Ammon's horn (tissue), 1 donor: ENCODE data around the gene GSG1L.

Source experiments
- DNase-seq: peaks from one replicate; pipeline ENCODE4 v3.0.0-alpha.2; 2016; ENCODE audit warnings: low spot score

The GSG1L gene

DNA sequence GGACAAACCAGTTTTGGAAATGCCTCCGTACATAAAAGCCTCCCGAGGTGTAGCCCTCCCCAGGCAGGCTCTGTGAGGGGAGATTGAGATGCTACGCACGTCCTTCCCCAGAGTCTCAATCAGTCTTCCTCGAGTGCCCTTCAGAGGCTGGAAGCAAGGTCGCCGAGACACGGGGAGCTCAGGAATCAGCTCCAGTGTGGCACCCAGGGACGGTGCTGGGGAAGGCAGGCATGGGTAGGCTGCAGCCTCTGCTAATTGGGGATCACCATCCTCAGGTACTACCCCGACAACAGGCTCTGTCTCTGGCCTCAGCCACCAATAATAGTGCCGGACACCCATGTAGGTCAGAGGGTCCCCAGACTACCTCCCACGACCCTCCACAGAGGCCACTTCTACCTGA lies 28.1 kb upstream of the GSG1L start:
- no peak for DNase-seq

DNA sequence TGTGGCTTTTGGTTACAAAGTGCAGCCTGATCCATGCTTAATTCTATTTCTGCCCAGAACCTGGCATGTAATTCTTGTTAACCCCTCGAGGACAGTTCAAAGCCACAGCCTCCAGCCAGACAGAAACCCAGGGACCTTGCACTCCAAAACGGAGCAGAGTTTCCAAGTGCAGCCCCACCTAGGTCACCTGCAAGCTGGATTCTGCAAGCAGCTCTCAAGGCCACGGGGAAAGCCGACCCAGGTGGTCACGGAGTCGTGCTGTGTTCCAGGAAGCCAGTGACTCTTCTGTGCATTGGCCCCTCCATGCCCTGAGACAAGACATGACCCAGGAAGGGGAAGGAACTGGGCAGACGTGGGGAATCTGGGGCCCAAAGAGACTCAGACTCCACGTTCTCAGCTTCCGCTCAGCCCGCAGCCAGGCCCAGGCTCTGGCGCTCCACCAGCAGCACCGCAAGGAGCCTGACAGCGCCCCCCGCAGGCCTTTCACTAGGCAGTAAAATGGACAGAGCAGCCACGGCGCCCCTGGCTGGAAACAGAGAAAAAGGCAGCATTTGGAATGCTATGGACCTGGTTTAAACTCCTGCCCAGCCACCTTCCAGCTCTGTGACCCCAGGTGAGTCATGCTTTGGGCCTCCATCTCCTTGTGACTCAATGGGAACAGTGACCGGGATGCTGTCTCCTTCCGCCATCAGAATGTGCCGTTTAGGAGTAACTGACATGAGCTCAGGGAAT lies 27.3 kb upstream of the GSG1L start:
- no peak for DNase-seq

DNA sequence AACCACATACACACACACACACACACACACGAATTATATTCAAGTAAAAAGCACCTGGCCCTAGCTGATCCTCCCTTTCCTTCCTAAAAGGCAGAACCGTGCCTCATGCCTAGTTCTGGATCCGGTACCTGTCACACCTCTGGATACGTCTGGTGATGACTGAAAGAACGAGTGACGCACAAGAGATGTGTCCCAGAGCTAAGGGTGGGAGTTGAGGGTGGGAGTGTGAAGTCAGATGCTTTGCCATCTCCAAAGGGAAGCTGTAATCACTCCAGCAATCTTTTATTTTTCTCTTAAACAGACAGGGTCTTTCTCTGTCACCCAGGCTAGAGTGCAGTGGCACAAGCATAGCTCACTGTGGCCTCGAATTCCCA lies 26.5 kb upstream of the GSG1L start:
- DNase-seq = no peak

DNA sequence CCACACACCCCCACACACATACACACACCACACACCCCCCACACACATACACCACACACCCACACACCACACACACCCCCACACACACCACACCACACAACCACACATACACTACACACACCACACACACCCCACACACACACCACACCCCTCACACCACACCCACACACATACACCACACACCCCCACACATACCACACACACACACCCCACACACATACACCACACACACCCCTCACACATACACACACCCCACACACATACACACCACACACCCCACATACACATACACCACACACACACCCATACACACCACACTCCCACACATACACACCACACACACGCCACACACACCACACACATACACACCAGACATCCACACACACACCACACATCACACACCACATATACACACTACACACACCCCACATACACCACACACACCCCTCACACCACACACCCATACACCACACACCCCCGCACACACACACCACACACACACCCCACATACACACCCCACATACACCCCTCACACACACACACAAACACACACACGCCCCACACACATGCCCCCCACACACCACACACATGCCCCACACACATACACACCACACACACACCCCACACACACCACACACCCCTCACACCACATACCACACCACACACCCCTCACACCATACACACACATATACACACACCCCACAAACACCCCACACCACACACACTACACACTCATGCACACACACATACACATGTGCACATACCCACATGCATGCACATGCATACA lies 25.9 kb upstream of the GSG1L start:
- DNase-seq = no peak

DNA sequence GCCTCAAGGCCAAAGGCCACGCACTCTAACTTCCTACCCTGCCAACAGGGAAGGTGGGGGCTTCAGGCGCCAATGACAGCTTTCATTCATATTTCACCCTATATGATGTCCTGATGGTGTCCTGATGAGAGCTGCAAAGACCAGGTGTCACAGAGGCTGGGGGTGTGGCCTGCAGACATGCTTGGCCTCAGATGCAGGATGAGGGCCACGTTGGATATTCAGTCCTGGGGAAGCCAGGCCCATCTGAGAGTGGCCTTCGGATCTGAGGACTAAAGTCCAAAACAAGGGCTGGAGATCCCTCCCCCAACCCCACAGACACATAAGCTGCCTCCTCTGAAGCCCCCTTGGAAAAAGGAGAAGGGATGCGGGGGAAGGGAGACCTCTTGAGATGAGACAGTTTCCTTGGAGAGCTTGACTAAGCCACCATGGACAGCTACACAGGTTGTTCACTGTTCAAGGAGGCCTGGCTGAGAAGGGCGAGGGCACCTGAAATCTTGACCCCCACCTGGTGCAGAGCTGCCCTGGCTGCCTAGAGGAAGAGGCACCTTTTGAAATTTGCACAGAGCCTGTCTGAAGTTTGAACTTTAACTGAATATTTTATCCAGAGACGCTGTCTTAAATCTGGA lies 24.3 kb upstream of the GSG1L start:
- no peak for DNase-seq

DNA sequence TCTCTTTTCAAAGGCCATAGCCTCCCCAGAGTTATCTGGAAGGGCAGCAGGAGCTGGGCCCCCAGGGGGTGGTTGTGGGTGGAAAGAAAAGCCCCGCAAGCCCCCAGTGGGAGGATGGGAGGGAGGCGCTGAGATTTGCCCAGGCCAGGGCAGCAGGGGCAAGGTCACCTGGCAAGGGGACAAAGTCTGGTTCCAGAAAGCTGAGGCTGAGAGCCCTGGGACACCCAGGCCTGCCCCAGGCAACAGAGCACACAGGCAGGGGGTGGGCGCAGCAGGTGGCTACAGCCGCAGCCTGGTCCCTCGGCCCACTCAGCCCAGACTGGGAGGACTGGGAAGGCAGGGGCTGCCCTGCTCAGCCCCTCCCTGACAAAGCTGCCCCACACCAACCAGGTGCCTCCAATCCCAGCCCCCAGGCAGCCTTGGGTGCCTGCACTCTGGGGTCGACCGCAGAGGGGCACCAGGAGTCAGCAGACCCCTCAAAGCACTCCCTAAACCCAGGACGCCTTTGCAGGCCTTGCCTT lies 23.7 kb upstream of the GSG1L start:
- DNase-seq = no peak

DNA sequence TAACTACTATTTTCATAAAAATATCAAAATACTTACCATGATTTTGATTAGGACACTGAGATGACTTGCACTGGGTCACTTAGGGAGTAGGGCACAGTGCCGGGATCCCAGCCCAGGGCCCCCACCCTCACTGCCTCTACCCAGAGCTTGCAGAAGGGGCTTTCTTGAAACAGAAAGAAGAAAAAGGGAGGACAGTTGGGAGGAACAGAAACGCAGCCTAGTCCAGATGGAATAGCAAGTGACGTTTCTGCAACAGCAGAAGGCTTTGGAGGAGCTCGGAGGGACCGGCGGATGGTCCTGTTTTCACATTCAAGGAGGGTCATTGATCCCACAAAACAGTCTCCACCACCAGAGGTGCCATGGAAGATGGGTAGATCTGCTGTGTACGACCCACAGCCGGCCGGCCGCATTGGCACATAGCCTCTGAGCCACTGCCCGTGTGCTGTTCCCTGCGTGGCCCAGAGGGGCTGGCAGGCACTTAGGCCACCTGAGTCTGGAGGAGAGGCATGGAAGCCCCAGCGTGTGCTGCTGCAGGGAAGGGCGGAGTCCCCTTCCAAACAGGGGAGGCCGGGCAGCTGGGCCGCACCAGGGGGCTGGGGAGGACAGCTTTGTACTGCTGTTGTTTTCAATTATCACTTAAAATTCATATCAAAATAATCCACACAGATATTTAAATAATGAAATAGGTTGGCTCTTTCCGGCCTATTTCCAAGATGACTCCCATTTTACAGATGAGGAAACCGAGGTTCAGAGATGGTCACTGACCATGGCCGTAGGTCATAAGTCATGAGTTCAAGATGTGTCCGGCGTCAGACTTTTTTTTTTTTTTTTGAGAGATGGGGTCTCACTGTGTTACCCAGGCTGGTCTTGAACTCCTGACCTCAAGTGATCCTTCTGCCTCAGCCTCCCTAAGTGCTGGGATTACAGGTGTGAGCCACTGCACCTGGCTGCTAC lies 22.9 kb upstream of the GSG1L start:
- no peak for DNase-seq

DNA sequence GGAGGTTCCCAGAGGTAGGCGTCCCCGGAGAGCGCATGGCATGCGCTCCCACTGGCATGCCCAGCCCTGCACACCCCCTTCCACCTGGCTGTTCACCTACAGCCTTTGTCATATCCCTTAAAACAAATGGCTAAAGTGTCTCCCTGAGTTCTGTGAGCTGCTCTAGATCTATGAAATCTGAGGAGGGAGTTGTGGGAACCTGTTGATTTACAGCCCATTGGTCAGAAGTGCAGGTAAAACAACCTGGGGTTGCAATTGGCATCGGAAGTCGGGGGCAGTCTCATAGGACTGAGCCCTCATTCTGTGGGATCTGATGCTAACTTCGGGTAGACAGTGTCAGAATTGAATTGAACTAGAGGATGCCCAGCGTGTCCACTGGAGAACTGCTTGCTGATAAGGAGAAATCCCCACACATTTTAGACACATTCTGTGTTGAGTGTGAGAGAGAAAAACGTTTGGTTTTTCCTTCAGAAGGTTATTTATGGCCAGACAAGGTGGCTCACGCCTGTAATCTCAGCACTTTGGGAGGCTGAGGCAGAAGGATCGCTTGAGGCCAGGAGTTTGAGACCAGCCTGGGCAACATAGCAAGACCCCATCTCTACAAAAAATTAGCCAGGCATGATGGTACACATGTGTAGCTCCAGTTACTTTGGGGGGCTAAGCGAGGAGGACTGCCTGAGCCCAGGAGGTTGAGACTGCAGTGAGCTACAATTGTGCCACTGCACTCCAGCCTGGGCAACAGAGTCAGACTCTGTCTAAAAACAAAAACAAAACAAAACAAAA lies 22.1 kb upstream of the GSG1L start:
- no peak for DNase-seq

DNA sequence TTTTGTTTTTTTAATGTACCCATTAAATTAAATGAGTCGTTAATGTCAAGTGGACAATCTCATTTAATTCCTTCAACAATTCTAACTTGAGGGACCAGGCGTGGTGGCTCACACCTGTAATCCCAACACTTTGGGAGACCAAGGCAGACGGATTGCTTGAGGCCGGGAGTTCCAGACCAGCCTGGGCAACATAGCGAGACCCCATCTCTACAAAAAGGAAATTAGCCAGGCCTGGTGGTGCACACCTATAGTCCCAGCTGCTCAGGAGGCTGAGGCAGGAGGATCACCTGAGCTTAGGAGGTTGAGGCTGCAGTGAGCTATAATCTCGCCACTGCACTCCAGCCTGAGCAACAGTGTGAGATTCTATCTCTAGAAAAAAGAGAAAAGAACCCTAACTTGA lies 20.7 kb upstream of the GSG1L start:
- no peak for DNase-seq

DNA sequence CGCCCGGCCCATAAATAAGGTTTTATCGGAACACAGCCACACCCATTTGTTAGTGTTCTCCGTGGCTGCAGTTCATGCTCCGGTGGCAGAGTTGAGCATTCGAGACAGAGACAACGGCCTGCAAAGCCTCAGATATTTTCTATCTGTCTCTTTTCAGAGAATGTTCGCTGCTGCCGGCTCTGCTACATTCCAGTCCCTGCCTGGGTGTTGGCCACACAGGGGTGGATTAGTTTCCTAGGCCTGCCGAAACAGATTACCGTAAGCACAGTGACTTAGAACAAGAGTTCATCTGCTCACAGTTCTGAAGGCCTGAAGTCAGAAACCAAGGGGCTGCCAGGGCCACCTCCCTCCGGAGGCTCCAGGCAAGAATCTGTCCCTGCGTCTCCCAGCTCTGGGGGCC lies 19.1 kb upstream of the GSG1L start:
- no peak for DNase-seq

DNA sequence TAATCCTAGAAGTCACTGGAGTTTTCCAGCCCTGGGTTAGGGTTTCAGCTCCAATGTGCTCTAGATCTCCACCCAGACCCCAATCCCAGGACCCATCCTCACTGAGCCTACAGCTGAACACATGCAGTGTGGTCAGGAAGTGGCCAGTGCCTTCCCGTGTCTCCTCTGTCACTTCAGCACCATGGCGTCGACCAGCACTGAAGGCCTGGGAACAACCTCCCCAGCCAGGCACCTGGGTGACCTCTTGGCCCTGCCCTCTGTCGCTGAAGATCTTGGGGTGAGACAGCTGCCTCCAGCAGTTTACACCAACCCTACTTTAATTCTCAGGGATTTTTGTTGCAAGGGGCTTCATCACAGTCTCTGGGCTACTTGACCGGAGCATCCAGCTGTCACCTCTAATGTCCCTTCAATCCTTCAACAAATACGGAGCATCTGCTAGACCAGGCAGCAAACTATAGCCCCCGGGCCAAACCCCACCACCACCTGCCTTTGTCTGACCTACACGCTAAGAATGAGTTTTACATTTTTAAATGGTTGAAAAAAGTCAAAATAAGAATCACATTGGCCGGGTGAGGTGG lies 18.0 kb upstream of the GSG1L start:
- DNase-seq = no peak

DNA sequence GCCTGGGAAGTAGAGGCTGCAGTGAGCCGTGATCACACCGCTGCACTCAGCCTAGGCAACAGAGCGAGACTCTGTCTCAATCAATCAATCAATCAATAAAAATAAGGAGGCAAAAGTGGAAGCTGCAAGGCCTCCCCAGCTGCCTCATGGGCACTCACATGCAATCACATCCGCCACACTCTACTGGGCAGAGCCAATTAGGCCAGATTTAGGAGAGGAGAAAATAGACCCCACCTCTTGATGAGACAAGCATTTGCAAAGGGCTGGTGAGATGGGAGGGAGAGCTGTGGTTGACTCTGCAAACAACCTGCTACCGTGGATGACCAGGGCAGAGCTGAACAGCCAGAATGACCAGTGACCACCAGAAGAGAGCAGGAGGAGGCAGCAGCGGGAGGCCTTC lies 14.7 kb upstream of the GSG1L start:
- DNase-seq = no peak

DNA sequence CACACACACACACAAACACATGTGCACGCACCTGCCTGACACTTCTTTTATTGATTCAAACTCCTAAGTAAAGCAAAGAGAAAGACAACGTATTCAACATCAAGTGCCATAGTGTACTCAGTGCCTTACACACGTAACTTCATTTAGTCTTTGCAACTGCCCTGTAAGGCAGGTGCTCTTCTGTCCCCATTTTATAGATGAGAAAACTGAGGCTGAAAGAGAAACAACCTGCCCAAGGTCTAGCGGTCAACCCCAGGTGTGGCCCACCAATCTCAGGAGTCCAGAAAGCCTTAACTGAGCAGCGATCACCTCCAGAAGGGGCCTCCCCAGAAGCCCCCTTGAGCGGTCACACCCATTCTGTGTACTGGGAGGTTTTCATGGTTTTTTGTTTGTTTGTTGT lies 10.3 kb upstream of the GSG1L start:
- DNase-seq = no peak

DNA sequence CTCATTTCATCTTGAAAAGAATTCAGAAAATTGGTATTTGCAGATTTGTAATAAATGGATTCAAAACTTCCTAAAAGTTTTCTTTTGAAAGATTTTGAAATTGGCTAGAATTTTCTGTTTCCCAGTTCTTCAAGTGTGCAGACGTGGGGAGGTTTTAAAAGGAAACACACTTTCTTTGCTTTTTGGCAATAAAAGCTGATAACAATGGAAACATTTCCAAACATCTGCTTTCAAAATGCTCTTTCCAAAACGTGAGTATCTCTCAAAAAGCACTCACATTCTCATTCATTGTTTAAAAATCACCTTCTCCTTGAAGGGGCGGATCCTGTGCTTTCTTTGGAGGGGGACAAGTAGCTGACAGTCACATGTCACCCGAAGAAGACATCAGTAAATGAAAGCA lies 8.6 kb upstream of the GSG1L start:
- no peak for DNase-seq

DNA sequence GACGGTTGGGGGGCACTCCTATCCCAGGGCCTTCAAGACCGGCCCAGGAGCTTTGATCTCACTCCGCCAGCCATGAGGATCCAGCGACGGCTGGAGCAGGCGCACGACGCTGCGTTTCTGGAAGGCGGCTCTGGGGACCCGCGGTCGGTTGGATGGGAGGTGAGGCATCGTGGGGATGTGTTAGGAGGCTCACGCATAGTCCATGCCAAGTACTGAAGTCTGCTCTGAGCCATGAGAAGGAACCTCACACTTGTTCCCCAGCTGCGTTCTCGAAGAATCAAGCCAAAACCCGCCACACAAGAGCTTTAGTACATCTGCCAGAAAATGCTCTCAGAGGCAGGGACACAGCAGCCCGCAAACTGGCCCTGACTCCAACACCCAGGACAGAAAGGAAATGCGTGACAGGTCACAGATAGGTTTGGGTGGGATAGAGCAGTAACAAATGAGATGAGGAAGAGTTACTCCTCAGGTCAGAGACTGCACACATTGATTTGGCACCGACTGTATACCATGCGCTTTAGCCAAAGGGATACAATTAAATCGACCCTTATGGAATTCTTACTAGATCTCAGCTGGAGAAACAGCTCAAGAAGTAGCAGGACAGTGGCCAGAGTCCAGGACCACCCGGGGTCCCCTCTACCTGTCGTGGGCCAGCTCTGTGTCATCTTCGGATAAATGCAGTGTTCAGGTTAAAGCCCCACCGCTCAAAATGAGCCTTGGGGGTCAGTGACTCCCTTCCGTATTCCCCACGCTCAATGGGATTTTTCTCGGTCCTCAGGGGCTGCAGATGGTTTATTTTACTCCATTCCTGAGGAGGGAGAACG lies 6.7 kb upstream of the GSG1L start:
- DNase-seq = no peak

DNA sequence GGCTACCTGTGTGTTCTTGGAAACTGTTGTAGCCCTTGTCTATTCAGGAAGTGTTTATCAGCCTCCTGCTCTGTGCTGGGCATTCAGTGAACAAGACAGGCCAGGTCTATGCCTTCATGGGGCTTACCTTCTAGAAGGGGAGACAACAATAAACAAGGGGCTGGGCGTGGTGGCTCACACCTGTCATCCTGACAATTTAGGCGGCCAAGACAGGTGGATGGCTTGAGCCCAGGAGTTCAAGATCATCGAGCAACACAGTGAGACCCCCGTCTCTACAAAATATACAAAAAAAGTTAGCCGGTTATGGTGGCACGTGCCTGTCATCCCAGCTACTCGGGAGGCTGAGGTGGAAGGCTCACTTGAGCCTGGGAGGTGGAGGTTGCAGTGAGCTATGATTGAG lies 5.5 kb upstream of the GSG1L start:
- DNase-seq = no peak

DNA sequence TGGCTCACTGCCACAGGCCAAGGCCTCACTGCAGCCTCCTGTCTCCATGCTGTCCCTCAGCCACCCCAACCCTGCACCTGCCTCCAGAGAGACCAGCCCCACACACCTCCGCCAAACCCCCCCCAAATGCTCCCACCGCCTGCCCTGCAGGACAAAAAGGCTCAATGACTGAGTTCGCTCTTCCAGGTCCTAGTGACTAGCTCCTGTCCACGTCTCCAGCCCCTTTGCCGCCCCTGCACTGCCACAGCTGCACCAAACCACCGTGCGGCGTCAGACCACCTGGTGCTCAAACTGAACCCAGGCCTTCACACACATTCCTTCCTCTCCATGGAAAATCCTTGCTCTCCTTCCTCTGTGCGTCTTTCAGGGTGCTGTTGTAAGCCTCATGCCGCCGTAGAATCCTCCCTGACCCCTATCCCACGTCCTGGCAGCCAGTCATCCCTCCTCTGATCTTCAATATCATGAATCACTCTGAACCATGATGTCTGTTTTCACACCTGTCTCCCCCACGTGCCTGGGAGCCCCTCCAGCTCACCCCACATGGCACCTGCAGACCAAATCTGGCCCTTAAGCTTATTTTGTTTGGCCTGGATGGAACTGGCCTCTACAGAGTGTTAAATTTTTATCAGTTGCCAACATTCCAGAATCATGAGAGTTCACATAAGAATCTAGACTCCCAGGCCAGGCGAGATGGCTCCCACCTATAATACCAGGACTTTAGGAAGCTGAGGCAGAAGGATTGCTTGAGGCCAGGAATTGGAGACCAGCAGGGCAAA lies 4.3 kb upstream of the GSG1L start:
- DNase-seq = no peak

DNA sequence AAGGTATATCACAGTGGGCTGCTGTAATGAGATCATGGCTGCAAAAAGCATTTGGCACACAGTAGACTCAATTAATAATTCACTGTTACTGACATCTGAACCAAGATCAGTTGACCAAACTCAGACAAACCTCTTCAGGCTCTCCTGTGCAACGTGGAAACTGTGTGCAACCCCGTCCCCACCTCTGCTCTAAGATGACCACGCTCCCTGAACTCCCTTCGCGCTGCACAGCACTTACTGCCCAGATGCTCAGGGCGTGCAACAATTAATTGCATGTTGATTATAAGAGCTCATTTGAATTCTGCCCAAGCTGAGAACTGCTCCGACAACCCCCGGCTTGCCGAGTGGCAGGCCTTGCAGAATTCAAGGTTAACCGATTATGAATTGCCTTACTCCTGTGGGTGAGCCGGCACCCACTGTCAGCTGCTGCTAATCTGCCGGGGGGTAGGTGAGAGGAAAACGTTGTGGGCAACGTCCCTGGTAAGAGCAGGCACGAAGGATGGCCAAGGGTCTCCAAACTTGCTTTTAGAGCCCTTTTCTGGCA lies 1.3 kb upstream of the GSG1L start:
- no peak for DNase-seq

DNA sequence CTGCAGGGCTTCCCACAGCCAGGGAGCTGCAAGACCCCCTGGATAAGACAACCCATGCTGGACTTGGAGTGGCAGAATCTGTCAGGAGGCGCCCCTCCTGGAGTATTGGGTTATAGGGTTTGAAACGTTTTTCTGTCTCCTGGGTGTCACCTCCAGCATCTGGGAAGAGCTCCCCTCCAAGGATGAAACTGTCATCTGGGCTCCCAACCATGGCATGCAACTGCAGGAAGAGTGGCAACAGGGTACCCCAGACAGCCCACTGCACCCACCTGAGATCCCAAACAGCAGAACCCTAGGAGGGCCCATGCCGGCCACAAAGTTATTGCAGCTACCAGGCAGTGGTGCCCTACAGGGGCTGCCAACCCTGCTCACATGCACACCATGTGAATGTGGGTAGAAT lies 636 bp upstream of the GSG1L start:
- no peak for DNase-seq
